Neural crest cell (in vitro differentiated cells): Measurements from ENCODE around the gene AP5Z1. TPM values are rescaled to one million over a fixed set of nuclear protein-coding genes. Genes with fewer than 3 reads are reported as not detected.

ENCODE experiments used
- DNase-seq: peaks from one replicate; pipeline ENCODE4 v3.0.0; 2021; ENCODE audit warnings: low read depth, mixed read lengths, low spot score
- H3K27ac Mint-ChIP-seq: one replicate; pipeline ENCODE4 v1.8.0; 2021; ENCODE audit warnings: mild to moderate bottlenecking, mixed read lengths; ENCODE audit not compliant: unreplicated experiment
- H3K27me3 Mint-ChIP-seq: 2 replicates; pipeline ENCODE4 v1.8.0; 2021; ENCODE audit warnings: low read depth, mild to moderate bottlenecking, mixed read lengths
- H3K36me3 Mint-ChIP-seq: 2 replicates; pipeline ENCODE4 v1.8.0; 2021; ENCODE audit warnings: low read depth, mild to moderate bottlenecking, mixed read lengths
- H3K4me1 Mint-ChIP-seq: 2 replicates; pipeline ENCODE4 v1.8.0; 2021; ENCODE audit warnings: mixed read lengths
- H3K4me3 Mint-ChIP-seq: one replicate; pipeline ENCODE4 v1.8.0; 2021; ENCODE audit warnings: mild to moderate bottlenecking, mixed read lengths
- H3K9me3 Mint-ChIP-seq: 2 replicates; pipeline ENCODE4 v1.8.0; 2021; ENCODE audit warnings: mixed read lengths
- total RNA-seq: library from RNA; stranded (reverse); gene quantifications from 2 replicates; pipeline ENCODE4 v1.2.1, GENCODE V29; 2021
- TF ChIP-seq, protein P1 (sequence below): fragments of 200-600 bp; sonication (generic); conservative IDR thresholded peaks from 2 replicates; pipeline ENCODE4 v1.5.0; 2021; ENCODE audit warnings: antibody characterized with exemption, mild to moderate bottlenecking

Gene AP5Z1
- total RNA-seq, 1 donor from 2014 or later: 37.6 TPM

- Mint-ChIP-seq H3K27me3 (no peaks in the 10 kb centered on the region), H3K27ac (no peak overlapping the region), H3K4me1 (peaks cover 8% of the 10 kb centered on the region), H3K9me3 (no peaks in the 10 kb centered on the region), H3K36me3 (peaks cover 2% of the 10 kb centered on the region), H3K4me3 (no peak overlapping the region)
- DNase-seq: no peak
- TF ChIP-seq, protein P1, sequence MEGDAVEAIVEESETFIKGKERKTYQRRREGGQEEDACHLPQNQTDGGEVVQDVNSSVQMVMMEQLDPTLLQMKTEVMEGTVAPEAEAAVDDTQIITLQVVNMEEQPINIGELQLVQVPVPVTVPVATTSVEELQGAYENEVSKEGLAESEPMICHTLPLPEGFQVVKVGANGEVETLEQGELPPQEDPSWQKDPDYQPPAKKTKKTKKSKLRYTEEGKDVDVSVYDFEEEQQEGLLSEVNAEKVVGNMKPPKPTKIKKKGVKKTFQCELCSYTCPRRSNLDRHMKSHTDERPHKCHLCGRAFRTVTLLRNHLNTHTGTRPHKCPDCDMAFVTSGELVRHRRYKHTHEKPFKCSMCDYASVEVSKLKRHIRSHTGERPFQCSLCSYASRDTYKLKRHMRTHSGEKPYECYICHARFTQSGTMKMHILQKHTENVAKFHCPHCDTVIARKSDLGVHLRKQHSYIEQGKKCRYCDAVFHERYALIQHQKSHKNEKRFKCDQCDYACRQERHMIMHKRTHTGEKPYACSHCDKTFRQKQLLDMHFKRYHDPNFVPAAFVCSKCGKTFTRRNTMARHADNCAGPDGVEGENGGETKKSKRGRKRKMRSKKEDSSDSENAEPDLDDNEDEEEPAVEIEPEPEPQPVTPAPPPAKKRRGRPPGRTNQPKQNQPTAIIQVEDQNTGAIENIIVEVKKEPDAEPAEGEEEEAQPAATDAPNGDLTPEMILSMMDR: no peak
Measured at GRCh38 chr7:4796453-4796852, 21.0 kb downstream of the AP5Z1 start.

GRCh38 chr7:4797858-4798705 lies 22.7 kb downstream of the AP5Z1 start:
- Mint-ChIP-seq H3K27ac (no peak overlapping the region), H3K4me1 (peaks cover 8% of the 10 kb centered on the region), H3K4me3 (no peak overlapping the region), H3K36me3 (peaks cover 2% of the 10 kb centered on the region), H3K27me3 (no peaks in the 10 kb centered on the region), H3K9me3 (no peaks in the 10 kb centered on the region)
- TF ChIP-seq, protein P1: peak; percentile 90
- peak; percentile 85 for DNase-seq

GRCh38 chr7:4798706-4799235 lies 23.3 kb downstream of the AP5Z1 start:
- Mint-ChIP-seq H3K4me1 (peaks cover 8% of the 10 kb centered on the region), H3K27ac (no peak overlapping the region), H3K36me3 (peaks cover 2% of the 10 kb centered on the region), H3K9me3 (no peaks in the 10 kb centered on the region), H3K4me3 (no peak overlapping the region), H3K27me3 (no peaks in the 10 kb centered on the region)
- TF ChIP-seq, protein P1: no peak
- DNase-seq: no peak

DNA sequence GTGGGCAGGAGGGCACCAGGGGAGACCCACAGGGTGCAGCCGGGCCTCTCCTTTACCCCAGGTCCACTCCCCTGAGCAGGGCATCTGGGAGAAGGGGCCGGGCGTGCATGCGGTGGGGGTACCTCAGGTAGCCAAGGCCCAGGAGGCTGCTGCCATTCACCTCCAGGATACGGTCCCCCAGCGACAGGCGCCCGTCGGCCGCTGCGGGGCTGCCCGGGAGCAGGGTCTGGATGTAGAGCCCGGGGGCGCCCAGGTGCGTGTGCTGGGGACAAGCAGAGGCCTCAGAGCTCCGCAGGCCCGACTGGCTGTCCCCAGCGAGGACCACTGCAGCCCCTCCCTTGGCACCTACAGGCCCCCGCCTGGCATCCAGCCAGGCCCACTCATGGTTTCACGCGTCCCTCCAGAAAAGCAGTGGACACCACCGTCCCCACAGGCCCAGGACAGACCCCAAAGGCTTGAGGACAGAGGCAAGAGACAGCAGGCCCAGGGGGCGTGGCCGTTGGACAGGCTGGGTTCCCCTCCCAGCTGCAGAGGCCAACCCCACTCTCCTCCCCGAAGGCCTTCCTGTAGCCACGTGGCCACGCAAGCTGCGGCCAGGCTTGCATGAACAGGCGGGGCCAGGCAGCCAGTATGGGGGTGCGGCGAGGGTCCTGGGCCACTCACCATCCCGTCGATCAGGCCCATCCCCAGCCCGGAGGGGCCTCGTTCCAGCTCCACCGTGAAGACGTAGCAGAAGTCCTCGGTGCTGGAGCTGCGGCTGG lies 24.3 kb downstream of the AP5Z1 start:
- TF ChIP-seq, protein P1: no peak
- Mint-ChIP-seq H3K4me3 (no peak overlapping the region), H3K27me3 (no peaks in the 10 kb centered on the region), H3K4me1 (no peaks in the 10 kb centered on the region), H3K36me3 (no peaks in the 10 kb centered on the region), H3K9me3 (no peaks in the 10 kb centered on the region), H3K27ac (no peak overlapping the region)
- no peak for DNase-seq

DNA sequence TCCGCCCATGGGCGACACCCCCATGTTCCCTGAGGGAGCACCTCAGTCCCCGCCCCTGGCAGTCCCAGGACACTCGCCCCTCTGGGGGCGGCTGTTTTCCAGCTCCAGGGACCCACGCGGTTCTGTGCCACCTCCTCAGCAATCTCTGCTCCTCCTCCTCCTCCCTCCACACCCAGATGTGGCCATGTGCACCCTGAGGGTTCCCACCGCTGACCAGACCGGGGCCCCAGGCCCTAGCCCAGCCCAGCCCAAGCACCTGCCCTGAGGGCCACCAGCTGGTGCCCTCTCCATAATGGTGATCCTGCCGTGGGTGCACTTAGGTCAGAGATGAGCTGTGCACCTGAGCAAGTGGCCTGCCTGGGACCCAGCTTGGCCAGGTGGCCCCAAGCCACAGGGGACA lies 25.1 kb downstream of the AP5Z1 start:
- Mint-ChIP-seq H3K27me3 (no peaks in the 10 kb centered on the region), H3K4me1 (no peaks in the 10 kb centered on the region), H3K4me3 (no peak overlapping the region), H3K27ac (no peak overlapping the region), H3K9me3 (no peaks in the 10 kb centered on the region), H3K36me3 (no peaks in the 10 kb centered on the region)
- TF ChIP-seq, protein P1: no peak
- DNase-seq: no peak
